Suprapubic skin (tissue), 4 donors: Measurements from ENCODE around the gene TSSC4. TPM values are rescaled to one million over a fixed set of nuclear protein-coding genes. Genes with fewer than 3 reads are reported as not detected.

ENCODE experiments used
- DNase-seq, 2 donors: peaks; one replicate each; pipeline ENCODE4 v3.0.0-alpha.2; 2019; ENCODE audit warnings: low spot score in 2 of 2
- H3K27ac ChIP-seq: fragments of 200-600 bp; sonication (generic); one replicate; pipeline ENCODE4 v1.5.1; 2019
- H3K27me3 ChIP-seq: fragments of 200-600 bp; sonication (generic); one replicate; pipeline ENCODE4 v1.5.1; 2019
- H3K36me3 ChIP-seq: fragments of 200-600 bp; sonication (generic); one replicate; pipeline ENCODE4 v1.5.1; 2019
- H3K4me1 ChIP-seq: fragments of 200-600 bp; sonication (generic); one replicate; pipeline ENCODE4 v1.5.1; 2019
- H3K4me3 ChIP-seq: fragments of 200-600 bp; sonication (generic); one replicate; pipeline ENCODE4 v1.5.1; 2019; ENCODE audit warnings: mild to moderate bottlenecking
- H3K9me3 ChIP-seq: fragments of 200-600 bp; sonication (generic); one replicate; pipeline ENCODE4 v1.5.1; 2019
- EP300 ChIP-seq: sonication (generic); formaldehyde crosslinking; IDR thresholded peaks from one replicate; pipeline ENCODE4 v1.6.1; 2017; ENCODE audit warnings: antibody characterized with exemption
- POLR2A ChIP-seq, 2 donors: fragments of 450-650 bp; IDR thresholded peaks; one replicate each; pipeline ENCODE4 v1.6.1; 2017; ENCODE audit warnings: antibody characterized with exemption in 2 of 2, mild to moderate bottlenecking in 2 of 2, moderate library complexity in 2 of 2
- POLR2AphosphoS5 ChIP-seq, 3 donors: sonication (generic); formaldehyde crosslinking; IDR thresholded peaks; one replicate each; pipeline ENCODE4 v1.6.1; 2017; ENCODE audit warnings: antibody characterized with exemption in 3 of 3
- WGBS: methylation state at CpG from one replicate; pipeline ENCODE4 v1.1.5; 2018; 5-methylcytosine and 5-hydroxymethylcytosine counted together
- total RNA-seq, 4 donors: library from RNA; depleted of rRNA; stranded (reverse); fragments of >200 nt; gene quantifications; one replicate each; pipeline ENCODE4 v1.1.0, GENCODE V29; 2016
- TF ChIP-seq, protein P1 (sequence below), 2 donors: fragments of 200-600 bp in 1 of 2; fragments of 450-650 bp in 1 of 2; sonication (generic) in 1 of 2; IDR thresholded peaks; one replicate each; pipeline ENCODE4 v1.5.1; 2016 to 2019; ENCODE audit warnings: antibody characterized with exemption in 2 of 2, mild to moderate bottlenecking in 1 of 2, moderate library complexity in 1 of 2

Gene TSSC4
- total RNA-seq, 4 donors from 2014 or later: 25.7 to 60.9 (median 51.4) TPM

DNA sequence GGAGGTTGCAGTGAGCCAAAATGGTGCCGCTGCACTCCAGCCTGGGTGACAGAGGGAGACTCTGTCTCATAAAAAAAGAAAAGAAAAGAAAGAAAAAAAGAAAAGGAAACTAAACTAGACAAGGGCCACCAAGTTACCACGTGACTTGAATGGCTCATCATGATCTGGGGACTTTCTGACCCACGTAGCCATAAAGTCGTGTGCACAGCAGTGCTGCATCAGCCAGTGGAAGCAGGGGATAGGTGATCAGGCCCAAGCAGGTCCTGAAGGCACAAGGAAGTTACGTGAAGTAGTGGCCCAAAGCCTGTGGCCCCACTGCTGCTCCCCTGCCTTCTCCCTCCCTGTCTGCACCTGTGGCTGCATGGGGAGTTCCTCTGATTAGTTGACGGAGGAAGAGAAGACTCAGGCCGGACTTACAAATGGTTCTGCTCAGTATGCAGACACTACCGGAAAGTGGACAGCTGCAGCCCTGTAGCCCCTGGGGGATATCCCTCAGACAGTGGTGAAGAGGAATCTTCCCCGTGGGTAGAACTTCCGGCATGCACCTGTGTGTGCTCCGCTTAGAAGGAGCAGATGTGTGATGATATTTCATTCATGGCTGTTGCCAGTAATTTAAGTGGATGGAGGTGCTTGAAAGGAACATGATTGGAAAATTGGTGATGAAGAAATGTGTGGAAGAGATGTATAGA, 41.7 kb upstream of the TSSC4 start:
- Histone ChIP-seq H3K27me3 (no peaks in the 10 kb centered on the region), H3K27ac (no peak overlapping the region), H3K36me3 (no peaks in the 10 kb centered on the region), H3K4me3 (no peak overlapping the region), H3K9me3 (no peaks in the 10 kb centered on the region), H3K4me1 (no peaks in the 10 kb centered on the region)
- WGBS: 95% methylated on average over 11 of the region's 11 CpGs
- no peak for TF ChIP-seq EP300
- TF ChIP-seq POLR2AphosphoS5 (IDR thresholded peaks at IDR 0.05): no peak
- TF ChIP-seq, protein P1, sequence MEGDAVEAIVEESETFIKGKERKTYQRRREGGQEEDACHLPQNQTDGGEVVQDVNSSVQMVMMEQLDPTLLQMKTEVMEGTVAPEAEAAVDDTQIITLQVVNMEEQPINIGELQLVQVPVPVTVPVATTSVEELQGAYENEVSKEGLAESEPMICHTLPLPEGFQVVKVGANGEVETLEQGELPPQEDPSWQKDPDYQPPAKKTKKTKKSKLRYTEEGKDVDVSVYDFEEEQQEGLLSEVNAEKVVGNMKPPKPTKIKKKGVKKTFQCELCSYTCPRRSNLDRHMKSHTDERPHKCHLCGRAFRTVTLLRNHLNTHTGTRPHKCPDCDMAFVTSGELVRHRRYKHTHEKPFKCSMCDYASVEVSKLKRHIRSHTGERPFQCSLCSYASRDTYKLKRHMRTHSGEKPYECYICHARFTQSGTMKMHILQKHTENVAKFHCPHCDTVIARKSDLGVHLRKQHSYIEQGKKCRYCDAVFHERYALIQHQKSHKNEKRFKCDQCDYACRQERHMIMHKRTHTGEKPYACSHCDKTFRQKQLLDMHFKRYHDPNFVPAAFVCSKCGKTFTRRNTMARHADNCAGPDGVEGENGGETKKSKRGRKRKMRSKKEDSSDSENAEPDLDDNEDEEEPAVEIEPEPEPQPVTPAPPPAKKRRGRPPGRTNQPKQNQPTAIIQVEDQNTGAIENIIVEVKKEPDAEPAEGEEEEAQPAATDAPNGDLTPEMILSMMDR (IDR thresholded peaks at IDR 0.05): no peak
- TF ChIP-seq POLR2A (IDR thresholded peaks at IDR 0.05): no peak
- no peak for DNase-seq

GRCh38 chr11:2359557-2359956, 41.0 kb upstream of the TSSC4 start:
- TF ChIP-seq, protein P1 (IDR thresholded peaks at IDR 0.05): no peak
- no peak for TF ChIP-seq POLR2A (IDR thresholded peaks at IDR 0.05)
- no peak for TF ChIP-seq POLR2AphosphoS5 (IDR thresholded peaks at IDR 0.05)
- TF ChIP-seq EP300: no peak
- no peak for DNase-seq

DNA sequence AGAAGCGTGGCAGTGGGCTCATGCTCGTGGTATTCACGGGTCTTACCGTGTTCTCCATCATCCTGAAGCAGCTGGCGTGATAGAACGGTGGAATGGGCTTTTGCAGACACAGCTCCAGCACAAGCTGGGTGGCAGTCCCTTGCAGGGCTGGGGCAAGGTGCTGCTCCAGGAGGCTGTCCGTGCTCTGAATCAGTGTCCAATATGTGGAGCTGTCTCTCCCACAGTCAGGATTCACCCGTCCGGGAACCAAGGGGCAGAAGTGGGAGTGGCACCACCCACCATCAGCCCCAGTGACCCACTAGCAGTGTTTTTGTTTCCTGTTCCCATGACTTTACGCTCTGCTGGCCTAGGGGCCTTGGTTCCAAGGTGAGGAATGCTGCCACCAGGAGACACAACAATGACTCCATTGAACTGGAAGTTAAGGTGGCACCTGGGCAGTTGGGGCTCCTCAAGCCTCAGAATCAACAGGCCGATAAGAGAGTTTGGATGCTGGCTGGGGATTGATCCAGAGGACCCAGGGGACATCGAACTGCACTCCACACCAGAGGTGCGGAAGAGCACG, 40.4 kb upstream of the TSSC4 start:
- no peak for TF ChIP-seq POLR2A (IDR thresholded peaks at IDR 0.05)
- no peak for TF ChIP-seq EP300
- no peak for TF ChIP-seq POLR2AphosphoS5 (IDR thresholded peaks at IDR 0.05)
- TF ChIP-seq, protein P1 (IDR thresholded peaks at IDR 0.05): no peak

More at GRCh38 chr11:2359557-2359956, 41.0 kb upstream of the TSSC4 start:
- H3K27ac ChIP-seq: no peak overlapping the region
- no peak overlapping the region for H3K4me3 ChIP-seq
- H3K4me1 ChIP-seq: no peaks in the 10 kb centered on the region
- H3K9me3 ChIP-seq: no peaks in the 10 kb centered on the region
- H3K36me3 ChIP-seq: no peaks in the 10 kb centered on the region
- H3K27me3 ChIP-seq: no peaks in the 10 kb centered on the region
- 100% methylated on average over 3 of the region's 9 CpGs for WGBS

DNA sequence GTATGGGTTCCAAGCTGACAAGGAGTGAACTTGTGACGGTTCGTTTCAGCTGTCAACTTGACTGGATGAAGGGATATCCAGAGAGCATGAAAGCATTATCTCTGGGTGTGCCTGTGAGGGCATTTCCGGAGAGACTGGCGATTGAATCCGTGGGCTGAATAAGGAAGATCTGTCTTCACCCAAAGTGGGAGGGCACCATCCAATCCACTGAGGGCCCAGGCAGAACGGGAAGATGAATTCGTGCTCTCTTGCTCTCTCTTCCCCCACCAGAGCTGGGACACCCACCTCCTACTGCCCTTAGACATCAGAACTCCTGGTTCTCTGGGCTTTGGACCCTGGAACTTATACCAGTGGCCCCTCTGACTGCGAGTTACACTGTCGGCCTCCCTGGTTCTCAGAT, 39.0 kb upstream of the TSSC4 start:
- H3K36me3 ChIP-seq: no peaks in the 10 kb centered on the region
- H3K9me3 ChIP-seq: no peaks in the 10 kb centered on the region
- H3K4me3 ChIP-seq: no peak overlapping the region
- no peaks in the 10 kb centered on the region for H3K4me1 ChIP-seq
- no peak for DNase-seq
- no peak for TF ChIP-seq EP300
- TF ChIP-seq, protein P1 (IDR thresholded peaks at IDR 0.05): no peak
- no peaks in the 10 kb centered on the region for H3K27me3 ChIP-seq
- no peak overlapping the region for H3K27ac ChIP-seq
- 83% methylated on average over 9 of the region's 9 CpGs for WGBS

More for the DNA sequence above, 40.4 kb upstream of the TSSC4 start:
- Histone ChIP-seq H3K4me1 (no peaks in the 10 kb centered on the region), H3K27me3 (no peaks in the 10 kb centered on the region), H3K27ac (no peak overlapping the region), H3K9me3 (no peaks in the 10 kb centered on the region), H3K36me3 (no peaks in the 10 kb centered on the region), H3K4me3 (no peak overlapping the region)
- DNase-seq: no peak
- 89% methylated on average over 14 of the region's 14 CpGs for WGBS

GRCh38 chr11:2362414-2362813, 38.1 kb upstream of the TSSC4 start:
- WGBS: 92% methylated on average over 7 of the region's 7 CpGs
- H3K9me3 ChIP-seq: no peaks in the 10 kb centered on the region
- H3K4me1 ChIP-seq: no peaks in the 10 kb centered on the region
- H3K27me3 ChIP-seq: no peaks in the 10 kb centered on the region
- H3K36me3 ChIP-seq: no peaks in the 10 kb centered on the region
- H3K27ac ChIP-seq: no peak overlapping the region
- DNase-seq: no peak
- TF ChIP-seq EP300 (no peak), POLR2AphosphoS5 (IDR thresholded peaks at IDR 0.05) (no peak), POLR2A (IDR thresholded peaks at IDR 0.05) (no peak)
- TF ChIP-seq, protein P1 (IDR thresholded peaks at IDR 0.05): no peak
- no peak overlapping the region for H3K4me3 ChIP-seq
